CD4-positive, alpha-beta T cell treated with Interleukin-17A for 4 hours (primary cell): ENCODE measurements around the gene MTFR1L.

Experiments
- DNase-seq: peaks from one replicate; pipeline ENCODE4 v3.0.0-alpha.2; 2020; ENCODE audit warnings: mixed read lengths

The MTFR1L gene

DNA sequence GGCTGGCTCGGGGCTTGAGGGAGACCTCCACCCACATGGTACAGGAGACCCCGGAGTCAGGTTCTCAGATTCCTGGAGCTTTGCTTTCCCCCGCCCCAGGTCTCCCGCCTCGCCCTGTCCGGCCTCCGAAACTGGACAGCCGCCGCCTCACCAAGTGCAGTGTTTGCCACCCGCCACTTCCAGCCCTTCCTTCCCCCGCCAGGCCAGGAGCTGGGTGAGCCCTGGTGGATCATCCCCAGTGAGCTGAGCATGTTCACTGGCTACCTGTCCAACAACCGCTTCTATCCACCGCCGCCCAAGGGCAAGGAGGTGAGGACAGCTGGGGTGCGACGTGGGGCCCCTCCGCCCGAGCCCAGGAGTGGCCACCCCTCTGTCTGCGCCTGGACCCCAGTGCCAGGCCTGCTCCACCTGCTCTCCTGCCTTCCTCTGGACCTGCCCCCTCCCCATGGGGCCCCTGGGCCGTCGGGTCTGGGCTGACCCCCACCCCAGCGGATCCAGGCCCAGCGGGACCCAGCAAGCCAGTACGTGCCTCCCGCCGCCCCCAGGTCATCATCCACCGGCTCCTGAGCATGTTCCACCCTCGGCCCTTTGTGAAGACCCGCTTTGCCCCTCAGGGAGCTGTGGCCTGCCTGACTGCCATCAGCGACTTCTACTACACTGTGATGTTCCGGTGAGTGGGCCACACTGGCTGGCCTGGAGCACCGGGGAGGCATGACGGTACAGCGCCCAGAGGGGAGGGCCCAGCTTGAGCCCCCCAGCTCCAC is 11.1 kb upstream of the MTFR1L start:
- DNase-seq, result no peak

DNA sequence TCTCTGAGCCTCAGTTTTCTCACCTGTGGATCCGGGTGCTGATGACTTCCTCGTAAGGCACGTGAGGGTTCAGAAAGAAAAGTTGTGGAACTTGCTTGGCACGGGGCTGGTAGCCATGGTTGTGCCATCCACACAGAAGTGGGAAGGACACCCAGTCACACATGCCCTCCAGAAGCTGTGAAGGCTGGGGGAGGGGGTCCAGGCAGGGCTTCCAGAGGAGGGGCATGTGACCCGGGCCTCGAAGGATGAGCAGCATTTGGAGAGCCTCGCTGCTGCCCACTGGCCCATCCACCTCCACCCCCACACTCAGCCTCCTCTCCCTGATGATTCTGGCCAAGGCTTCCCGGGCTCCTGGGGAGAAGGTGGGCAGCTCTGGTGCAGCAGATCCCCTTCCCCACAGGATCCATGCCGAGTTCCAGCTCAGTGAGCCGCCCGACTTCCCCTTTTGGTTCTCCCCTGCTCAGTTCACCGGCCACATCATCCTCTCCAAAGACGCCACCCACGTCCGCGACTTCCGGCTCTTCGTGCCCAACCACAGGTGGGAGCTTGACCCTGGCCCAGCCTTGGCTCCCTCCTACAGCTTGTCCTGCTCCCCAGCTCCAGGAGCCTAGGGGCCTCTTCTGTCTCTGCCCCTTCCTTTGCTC is 10.3 kb upstream of the MTFR1L start:
- no peak for DNase-seq

GRCh38 chr1:25809929-25810328 is 9.8 kb upstream of the MTFR1L start:
- no peak for DNase-seq

DNA sequence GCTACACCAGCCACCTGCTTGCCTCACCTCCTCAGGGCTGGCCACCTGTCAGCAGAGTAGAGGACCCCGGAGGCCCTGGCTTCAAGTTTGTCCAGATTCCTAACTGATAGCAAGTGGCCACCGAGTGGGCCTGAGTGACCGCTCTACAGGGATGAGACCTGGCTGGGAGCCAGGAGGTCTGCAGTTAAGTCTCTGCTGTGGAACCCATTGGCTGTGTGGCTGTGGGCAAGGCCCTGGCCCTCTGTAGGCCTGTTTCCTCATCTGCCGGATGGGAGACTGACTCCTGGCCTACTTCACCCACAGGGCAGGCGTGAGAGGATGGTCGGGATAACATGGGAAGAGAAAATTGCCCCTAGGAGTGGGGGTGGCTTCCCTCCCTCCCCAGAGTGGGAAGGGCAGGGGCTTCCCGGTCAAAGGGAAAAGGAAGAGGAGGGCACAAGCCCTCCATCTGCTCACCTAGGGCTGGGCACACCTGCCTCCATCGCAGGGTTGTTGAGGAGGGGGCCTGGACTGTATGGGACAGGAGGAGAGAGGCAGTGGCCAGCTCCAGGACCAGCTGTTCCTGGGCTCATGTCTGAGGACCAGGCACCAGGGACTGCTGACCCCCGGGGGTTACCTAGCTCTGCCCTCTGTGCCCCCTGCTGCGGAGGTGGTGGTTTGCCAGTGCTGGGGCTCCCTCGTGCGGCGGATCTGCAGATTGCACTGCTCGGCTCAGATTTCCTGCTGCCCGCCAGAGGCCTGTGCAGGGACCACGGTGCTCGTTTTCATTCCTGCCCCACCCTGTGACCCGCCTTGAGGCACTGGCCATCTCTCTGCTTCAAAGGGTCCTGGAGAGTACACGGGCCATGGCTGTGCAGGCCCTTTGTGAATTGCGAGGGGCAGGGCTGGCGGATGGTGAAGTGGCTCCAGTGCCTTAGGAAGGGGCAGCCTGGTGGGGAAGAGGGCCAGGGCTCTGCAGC is 9.1 kb upstream of the MTFR1L start:
- DNase-seq, result peak; percentile 89

GRCh38 chr1:25811384-25812082 is 8.2 kb upstream of the MTFR1L start:
- DNase-seq, result no peak

DNA sequence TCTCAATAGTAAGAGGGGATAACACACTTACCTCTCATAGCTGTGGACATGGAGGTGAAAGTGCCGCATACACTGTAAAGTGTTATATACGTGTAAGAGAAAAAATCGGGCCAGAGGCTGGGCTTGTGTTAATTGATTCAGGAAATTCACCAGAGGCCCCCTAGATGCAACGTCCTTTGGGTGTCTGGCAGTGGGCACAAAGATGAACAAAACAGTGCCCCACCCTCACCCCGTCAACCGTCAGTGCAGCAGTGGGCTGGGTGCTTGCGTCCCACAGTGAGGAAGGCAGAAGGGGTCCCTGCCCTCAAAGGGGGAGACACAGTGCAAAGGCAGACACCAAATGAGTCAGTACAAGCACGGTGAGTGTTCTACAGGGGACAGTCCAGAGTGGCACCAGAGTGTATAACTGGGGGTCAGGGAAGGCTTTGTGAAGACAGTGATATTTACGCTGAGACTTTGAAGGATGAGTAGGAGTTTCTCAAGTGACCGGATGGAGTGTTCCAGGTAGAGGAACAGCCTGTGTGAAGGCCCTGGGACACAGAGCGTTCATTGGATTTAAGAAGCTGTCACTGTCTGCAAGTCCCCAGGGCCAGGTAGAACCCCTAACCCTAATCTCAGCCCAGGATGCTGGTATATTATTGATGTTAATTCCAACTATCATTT is 6.6 kb upstream of the MTFR1L start:
- no peak for DNase-seq

- no peak for DNase-seq
These were observed 5.9 kb upstream of the MTFR1L start for GRCh38 chr1:25813734-25814471.

- no peak for DNase-seq
These were observed 5.1 kb upstream of the MTFR1L start for GRCh38 chr1:25814549-25815087.

- no peak for DNase-seq
These were observed 4.3 kb upstream of the MTFR1L start for GRCh38 chr1:25815208-25816111.

GRCh38 chr1:25816112-25816718 is 3.5 kb upstream of the MTFR1L start:
- no peak for DNase-seq

DNA sequence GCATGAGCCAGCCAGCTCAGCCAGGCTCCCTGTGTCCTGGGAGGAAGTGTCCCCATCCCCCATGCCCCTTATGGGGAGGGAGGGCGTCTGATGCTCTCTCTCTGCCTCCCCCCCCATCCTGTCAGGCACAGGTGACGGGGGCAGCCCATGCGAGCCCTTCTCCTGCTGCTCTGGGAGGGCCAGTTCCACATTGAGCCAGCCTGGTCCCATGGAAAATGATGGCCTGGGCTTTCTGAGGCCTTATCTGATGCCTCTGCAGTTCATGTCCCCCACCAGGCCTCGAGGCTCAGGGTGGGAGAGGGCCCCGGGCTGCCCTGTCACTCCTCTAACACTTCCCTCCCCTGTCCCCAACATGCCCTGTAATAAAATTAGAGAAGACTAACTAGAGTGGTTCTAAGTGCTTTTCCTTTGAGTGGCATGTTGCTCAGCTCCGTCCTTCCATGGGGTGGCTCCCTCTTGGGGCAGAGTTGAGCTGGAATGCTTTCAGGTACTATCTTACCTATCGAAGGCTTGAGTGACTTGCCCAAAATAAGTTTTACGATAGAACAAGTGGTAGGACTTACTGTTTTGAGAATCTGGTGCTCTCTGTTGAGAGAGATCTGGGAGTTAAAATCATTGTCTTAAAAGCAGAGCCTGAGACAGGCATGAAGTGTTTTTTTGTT is 1.8 kb upstream of the MTFR1L start:
- no peak for DNase-seq

DNA sequence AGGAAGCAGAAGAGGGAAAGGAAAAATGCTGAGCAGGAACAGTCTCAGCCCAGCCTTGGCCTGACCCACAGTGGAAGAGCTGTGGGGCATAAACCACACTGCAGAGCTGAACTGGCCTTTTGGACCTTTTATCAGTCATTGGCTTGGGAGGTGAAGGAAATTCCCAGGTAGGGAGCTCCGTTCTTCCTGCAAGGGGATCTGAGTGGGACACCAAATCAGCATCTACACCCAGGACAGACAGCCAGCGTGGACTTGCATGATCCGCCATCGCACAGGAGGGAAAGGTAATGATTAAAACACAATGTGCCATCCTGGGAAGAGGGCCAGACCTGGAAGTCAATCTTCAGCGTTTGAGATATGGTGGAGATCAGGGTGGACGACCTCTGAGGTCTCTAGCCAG is 1.2 kb upstream of the MTFR1L start:
- no peak for DNase-seq

GRCh38 chr1:25820247-25821111 is 725 bp downstream of the MTFR1L start:
- peak; percentile 75 for DNase-seq

- peak; percentile 18 for DNase-seq
These were observed 1.3 kb downstream of the MTFR1L start for GRCh38 chr1:25821112-25821476.

- DNase-seq, result no peak
These were observed 1.9 kb downstream of the MTFR1L start for GRCh38 chr1:25821630-25822091.

DNA sequence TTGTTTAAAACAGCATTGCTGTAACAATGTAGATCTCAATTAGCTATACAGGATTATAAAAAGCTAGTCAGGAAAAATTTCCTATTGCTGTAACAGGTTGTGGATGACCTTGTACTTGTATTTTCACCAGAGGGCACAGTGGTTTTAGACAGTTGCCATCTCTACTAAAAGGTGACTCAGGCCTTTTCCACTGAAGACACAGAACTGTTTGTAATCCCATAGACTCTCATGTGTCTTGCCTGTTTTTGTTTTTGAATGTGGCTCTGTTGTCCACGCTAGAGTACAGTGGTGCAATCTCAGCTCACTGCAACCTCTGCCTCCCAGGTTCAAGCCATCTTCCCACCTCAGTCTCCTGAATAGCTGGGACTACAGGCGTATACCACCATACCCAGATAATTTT is 5.9 kb downstream of the MTFR1L start:
- no peak for DNase-seq

DNA sequence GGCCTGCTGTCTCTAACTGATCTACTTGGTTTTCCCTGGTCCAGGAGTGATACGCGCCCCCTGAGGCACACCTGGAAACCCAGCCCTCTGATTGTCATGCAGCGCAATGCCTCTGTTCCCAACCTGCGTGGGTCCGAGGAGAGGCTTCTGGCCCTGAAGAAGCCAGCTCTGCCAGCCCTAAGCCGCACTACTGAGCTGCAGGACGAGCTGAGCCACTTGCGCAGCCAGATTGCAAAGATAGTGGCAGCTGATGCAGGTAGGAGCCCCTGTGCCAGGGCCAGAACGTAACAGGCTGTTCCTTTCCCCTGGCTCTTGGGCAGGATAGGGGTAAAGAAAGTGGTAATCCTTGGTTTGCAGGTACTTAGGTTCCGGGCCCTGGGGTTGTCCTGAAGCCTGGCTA is 6.8 kb downstream of the MTFR1L start:
- DNase-seq, result no peak

DNA sequence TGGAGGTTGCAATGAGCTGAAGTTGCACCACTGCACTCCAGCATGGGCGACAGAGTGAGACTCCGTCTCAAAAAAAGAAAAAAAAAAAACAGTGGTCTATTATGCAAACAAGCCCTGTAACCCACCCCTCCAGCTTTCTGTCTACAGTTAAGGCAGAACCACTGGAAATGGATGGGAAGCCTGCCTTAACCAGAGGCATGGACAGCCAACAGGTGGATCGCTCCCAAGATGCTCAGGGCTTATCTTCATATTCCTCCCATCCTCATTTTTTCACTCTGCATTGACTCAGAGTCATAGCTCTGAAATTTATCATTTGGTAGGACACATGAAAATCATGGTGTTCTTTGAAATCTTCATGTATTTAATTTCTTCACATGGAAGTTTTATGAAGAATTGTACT is 8.7 kb downstream of the MTFR1L start:
- DNase-seq, result no peak
